ENCODE measurements around the gene VPS37B.

Gene VPS37B

GRCh38 chr12:122850048-122850445, 45.9 kb downstream of the VPS37B start:
- DNase-seq, result no peak

GRCh38 chr12:122849352-122850047, 46.4 kb downstream of the VPS37B start:
- no peak for DNase-seq

- no peak for DNase-seq
Observed at GRCh38 chr12:122848471-122849351, 47.2 kb downstream of the VPS37B start.

- DNase-seq, result no peak
Observed at GRCh38 chr12:122847921-122848421, 48.0 kb downstream of the VPS37B start.

- no peak for DNase-seq
Observed at GRCh38 chr12:122847516-122847836, 48.4 kb downstream of the VPS37B start.

- no peak for DNase-seq
Observed at GRCh38 chr12:122846622-122847515, 49.1 kb downstream of the VPS37B start.

GRCh38 chr12:122845865-122846621, 49.9 kb downstream of the VPS37B start:
- DNase-seq, result no peak

GRCh38 chr12:122845041-122845864, 50.7 kb downstream of the VPS37B start:
- DNase-seq, result no peak

GRCh38 chr12:122844366-122844971, 51.5 kb downstream of the VPS37B start:
- DNase-seq, result no peak

GRCh38 chr12:122843455-122843854, 52.5 kb downstream of the VPS37B start:
- DNase-seq, result no peak

- DNase-seq, result no peak
Observed at GRCh38 chr12:122842505-122843405, 53.2 kb downstream of the VPS37B start.

- DNase-seq, result no peak
Observed at GRCh38 chr12:122841544-122842321, 54.2 kb downstream of the VPS37B start.

- DNase-seq, result no peak
Observed at GRCh38 chr12:122840580-122841513, 55.1 kb downstream of the VPS37B start.

- DNase-seq, result no peak
Observed at GRCh38 chr12:122839907-122840554, 55.9 kb downstream of the VPS37B start.

GRCh38 chr12:122838841-122839240, 57.1 kb downstream of the VPS37B start:
- no peak for DNase-seq

GRCh38 chr12:122837306-122838265, 58.3 kb downstream of the VPS37B start:
- no peak for DNase-seq

All from GOT3 (cell line).